HG02571 (cell line): ENCODE results near the gene DENND4B.

Experiments
- ATAC-seq: cut with Tn5 transposase; IDR thresholded peaks from one replicate; pipeline ENCODE4 v1.9.1; 2021; ENCODE audit warnings: mild to moderate bottlenecking, moderate library complexity; ENCODE audit not compliant: unreplicated experiment

DENND4B gene

DNA sequence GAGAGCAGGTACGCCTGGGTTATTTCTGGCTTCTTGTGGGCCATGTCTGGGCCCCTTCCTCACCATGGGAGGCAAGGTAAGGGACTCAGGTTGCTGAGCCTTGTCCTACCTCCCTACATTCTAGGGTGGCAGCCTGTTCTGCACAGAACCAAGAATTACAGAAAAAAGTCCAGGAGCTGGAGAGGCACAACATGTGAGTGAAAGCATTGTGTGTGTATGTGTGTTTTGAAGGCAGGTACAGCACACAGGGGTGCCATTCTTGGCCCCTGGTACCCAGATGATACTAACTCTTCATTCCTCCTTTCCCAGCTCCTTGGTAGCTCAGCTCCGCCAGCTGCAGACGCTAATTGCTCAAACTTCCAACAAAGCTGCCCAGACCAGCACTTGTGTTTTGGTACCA is 26.6 kb upstream of the DENND4B start:
- ATAC-seq = no peak

GRCh38 chr1:153970346-153970745 is 23.8 kb upstream of the DENND4B start:
- no peak for ATAC-seq

DNA sequence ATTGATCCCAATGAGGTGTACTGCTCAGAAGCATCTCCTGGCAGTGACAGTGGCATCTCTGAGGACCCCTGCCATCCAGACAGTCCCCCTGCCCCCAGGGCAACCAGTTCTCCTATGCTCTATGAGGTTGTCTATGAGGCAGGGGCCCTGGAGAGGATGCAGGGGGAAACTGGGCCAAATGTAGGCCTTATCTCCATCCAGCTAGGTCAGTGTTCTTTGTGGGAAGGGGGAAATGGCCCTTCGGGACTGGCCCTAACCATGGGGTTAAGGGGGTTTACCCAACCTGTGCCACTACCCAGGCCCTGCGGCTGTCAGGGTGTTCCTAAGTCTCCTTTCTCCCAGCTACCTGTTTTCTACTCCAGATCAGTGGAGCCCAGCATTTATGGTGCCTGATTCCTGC is 22.5 kb upstream of the DENND4B start:
- ATAC-seq = no peak

GRCh38 chr1:153968408-153968807 is 21.9 kb upstream of the DENND4B start:
- ATAC-seq = no peak

- no peak for ATAC-seq
These were observed 21.5 kb upstream of the DENND4B start for GRCh38 chr1:153968000-153968363.

DNA sequence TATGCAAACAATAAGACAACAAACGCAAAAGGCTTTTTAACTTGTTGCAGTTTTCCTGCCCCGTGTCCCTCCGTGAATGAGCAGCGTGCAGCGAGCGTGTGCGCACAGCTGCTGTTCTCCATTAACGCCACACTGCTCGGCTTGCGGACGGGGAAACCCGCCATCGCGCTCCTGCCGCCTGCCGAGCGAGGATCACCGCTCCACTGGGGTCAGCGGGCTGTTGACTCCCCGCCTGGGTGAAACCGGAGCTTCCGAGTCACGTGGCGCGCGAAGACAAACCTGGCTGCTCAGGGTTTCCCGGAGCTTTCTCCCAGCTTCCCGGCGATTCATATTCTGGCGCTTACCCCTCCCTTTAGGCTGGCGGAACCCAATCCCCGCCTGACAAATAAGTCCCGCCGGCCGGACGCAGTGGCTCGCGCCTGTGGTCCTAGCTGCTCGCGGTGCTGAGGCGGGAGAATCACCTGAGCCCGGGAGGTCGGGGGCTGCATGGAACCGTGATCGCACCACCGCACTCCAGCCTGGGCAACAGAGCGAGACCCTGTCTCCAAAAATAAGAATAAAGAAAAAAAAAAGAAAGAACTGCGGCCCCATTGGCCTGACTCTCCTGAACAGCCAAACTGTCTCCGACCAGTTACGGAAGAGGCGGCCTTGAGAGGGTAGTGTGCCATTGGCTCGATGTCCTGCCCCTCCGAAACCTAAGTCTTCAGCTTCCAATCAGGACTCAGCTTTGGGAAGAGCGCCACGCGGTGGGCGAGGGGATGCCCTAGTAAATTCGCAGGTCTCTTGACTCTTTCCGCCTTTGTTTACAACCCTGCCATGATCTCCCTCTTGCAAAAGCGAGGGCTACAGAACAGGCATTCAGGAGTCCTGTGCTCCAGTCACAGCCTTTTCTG is 20.8 kb upstream of the DENND4B start, which contains the start of gene CREB3L4:
Gene CREB3L4 (plus strand): TSS at position 796 of the 893 bp plus-strand sequence. CDS start 624 bp downstream, outside the sequence.
- peak; percentile 73 for ATAC-seq

DNA sequence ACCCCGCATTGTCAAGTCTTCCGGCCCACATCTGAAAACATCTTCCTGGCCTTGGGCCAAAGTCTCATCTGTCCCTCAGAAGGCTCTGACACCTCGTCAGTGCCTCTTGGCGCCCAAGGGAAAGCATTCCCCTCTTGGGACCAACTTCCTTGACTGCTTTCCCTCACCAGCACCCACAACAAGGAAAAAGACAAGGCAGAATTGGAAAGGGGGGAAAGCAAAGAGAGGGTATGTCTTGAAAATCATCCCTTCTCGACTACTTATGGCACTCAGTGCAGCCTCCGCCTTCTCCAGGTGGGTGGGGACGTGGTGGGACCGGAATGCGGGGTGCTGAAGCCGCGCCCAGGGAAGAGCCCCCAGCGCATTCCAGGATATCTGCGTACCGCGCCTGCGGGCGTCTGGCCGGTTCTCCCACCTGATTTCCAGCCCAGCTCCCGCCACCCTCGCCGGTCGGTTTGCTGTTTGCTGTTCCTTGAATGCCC is 17.4 kb upstream of the DENND4B start:
- no peak for ATAC-seq

DNA sequence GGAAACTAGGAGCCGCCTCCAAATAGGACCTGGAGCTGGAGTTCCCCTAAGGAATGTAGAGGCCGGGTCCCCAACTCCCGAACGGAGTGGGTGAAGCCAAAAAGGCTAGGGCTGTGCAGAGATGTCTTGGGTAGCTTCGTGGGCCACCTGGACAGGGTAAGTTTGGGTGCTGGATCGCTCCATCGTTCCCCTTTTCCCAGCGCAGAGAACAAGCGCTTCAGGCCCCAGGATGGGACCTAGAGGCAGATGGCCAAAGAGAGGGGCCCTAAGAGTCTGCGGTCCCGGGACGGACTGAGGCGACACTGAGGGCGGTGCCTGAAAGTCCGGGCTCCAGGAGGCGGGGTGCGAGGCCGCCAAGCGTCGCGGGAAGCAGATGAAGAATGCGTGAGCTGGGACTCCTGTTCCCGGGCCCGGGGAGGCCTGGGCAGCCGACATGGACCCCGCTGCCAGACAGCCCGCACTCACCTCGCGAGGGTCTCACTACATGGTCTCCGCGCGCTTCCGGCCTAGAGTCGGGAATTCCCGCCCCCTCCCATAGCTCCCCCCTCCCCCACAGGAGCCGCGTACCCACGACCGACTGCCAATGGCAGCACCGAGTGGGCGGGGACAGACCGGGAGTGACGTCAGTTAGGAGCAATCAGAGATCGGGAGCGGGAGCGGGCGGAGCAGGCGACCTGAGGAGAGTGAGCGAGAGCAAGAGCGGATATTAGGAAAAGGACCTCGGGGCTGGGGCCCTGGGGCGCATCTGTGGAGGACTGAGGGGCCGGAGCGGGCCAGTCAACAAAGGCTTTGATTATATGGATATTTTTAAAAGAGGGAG is 16.7 kb upstream of the DENND4B start, which contains the start of gene SLC39A1:
Gene SLC39A1 (minus strand): TSS at position 508 of the 820 bp plus-strand sequence. CDS start 822 bp downstream, outside the sequence.
- peak; percentile 49 for ATAC-seq

GRCh38 chr1:153962088-153963029 is 15.8 kb upstream of the DENND4B start:
- ATAC-seq = no peak

DNA sequence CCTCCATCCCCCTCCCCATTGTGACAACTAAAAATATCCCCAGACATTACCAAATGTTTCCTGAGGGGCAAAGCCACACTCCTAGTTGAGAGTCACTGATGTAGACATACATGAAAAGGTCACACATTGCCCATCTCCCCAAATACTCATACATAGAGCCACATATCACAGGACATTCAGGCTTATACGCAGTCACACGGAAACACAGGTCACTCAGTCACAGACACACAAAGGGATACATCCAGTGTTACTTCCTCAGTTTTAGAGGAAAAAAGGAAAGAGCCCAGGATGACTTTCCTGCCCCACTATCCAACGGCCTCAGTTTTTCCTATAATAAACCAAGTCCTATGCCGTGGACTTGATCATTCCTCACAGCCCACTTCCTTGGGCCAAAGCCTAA is 14.9 kb upstream of the DENND4B start:
- no peak for ATAC-seq

DNA sequence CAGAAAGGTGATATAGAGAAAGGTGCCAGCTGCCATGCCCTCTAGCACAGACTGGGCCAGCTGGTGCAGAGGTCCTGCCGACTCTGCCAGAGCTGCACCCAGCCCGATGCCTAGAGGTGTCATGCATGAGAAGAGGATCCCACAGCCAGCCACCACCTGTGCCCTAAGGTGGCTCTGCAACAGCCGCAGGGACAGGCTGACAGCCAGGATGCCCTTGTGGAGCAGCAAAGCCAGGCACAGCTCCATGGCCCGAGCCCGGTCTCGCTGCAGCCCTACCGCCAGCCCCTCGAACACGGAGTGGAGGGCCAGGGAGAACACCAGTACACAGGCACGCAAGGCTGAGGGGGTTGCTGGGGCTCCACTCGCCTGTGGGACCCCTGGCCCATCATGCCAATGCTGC is 13.7 kb upstream of the DENND4B start:
- no peak for ATAC-seq

- no peak for ATAC-seq
These were observed 12.9 kb upstream of the DENND4B start for GRCh38 chr1:153959454-153959853.

GRCh38 chr1:153958961-153959260 is 12.4 kb upstream of the DENND4B start:
- no peak for ATAC-seq

DNA sequence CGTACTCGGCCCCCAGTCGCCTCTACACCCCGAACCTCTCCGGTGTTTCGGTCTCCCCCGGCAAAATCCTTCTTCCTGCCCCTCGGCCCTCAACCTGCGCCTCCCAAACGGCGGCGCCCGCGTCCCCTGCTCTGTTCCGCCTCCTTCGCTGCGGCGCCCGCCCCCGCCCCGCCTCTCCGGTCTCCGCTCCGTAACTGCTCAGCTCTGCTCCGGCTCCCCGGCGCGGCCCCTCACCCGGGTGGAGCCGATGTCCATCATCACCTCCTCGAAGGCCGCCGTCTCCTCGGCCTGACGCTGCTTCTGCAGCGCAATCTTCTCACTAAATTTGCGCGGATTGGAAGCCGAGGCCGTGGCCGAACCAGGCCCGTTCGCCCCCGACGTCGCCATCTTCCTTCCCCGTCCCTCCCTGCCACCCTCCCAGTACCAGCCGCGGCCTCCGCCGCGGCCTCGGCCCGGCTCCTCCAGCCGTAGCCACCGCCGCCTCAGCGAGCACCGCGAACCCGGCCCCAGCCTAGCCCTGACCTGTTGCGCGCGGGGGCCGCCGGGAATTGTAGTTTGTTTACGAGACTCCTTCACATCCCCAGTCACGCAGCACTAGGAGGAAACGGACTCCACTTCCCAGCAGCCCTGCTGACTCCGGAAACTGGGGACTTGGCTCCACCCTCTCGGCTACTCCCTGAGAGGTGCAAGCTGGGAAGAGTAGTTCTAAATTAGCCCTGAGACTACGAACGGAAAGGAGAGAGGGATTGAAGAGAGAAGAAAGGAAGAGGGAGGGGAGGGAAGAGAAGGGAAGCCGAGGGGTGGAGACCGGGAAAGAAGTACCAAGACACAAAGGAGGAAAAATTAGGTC is 11.8 kb upstream of the DENND4B start, which contains the start of gene CRTC2:
Gene CRTC2 (minus strand): TSS at position 502 of the 850 bp plus-strand sequence. CDS start 115 bp downstream, at position 387.
- peak; percentile 67 for ATAC-seq

DNA sequence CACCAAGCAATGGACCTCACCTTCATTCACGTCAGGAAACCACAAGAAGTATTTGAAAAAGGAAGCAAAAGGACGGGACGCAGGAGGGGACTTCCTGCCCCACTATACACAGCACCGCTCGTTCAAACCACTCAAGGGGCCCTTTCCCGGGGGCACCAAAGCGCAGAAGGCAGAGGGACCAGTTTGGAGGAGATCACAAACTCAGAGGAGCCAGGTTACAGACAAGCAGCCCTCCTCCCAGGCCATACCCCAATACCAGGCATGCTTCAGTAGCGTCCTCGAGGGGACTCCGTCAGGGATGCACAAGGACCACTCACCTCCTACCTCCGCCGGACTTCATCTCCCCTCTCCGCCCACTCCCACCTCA is 11.2 kb upstream of the DENND4B start:
- peak; percentile 8 for ATAC-seq

DNA sequence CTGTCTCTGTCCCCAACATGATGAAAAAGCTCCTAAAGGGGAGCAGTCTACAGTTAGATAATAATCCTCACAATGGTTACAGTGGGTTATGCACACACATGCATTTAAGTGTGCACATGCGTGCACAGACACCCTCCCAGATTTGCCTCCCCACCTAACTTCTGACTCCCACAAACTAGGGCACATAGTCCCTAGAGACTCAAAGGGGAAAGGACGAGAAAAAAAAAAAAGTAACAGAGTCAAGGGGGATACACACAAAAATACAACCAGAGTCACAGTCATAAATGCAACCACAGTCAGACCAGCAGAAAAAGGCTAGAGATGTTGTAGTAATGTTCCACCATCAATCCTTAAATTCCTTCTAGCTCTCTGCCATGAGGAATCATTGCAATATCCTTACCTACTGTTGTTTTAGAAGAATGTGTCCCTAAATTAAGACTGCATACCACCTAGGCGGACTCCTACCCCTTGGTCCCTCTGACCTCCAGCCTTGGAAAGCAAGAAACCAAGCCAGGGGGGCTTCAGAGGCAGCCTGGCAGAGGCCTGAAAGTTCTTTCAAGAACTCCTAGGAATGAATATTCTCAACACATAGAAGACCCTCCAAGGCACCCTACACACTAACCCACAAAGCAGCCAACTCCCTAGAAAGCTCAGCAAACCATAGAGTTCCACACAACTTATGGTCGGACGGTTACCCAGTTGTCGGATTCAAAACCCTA is 10.6 kb upstream of the DENND4B start:
- no peak for ATAC-seq

DNA sequence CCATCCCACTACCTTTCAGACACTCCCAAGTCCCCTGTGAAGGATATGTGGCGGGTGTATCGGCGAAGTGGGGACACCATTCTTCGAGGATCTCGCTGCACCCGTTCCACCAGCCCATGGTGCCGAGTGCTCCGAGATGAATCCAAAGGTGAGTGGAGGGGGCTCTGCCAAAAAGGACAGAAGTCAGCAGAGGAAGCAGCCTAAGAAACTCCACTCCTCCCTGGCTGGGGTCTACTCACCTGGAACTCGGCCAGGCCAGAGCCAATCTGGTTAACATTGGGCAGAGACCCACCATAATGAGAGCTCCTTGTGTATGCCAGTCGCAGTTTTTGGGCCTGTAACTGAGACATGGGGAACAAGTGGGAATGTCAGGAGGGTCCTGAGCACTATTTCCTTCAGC is 8.3 kb upstream of the DENND4B start:
- no peak for ATAC-seq

DNA sequence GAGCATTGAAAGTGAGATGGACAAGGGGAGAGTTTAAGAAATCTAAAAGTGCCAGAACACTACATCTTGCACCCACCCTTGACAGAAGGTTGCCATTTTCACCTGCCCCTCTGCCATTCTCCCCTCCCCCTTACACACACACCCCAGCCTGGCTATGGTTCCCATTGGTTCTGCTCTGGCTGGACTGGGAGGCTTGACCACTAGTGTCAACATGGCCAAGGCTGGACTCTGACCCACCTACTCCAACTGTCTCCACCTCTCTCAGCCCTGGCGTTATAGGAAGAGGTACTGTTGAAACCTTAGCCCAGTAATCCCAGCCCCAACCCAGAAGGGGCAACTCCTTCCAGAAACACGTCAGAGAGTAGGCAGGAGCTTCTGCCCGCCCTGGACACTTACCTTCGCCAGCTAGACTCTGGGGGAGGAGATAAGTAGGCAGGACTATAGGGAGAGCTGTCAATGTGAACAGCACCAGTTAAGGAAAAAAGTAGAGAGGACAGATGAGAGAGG is 7.4 kb upstream of the DENND4B start:
- no peak for ATAC-seq

DNA sequence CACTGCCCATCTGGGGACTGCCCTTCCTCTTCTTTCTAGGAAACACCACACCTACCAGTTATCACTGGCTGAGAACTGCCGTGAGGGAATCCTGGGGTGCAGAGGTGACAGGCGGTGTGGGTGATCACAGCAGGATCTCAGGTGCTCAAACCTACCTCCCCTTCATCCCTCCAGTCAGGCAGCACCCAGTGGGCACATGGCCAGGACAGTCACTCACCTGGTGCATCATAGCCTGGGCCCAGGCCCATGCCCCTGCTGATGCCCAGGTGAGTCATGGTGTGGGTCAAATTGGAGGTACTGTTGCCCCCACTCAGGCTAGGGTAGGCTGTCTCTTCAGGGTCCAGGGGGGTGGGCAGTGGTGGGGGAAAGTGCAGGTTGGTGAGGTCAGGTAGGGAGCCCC is 5.3 kb upstream of the DENND4B start:
- no peak for ATAC-seq
